ENCODE data around the gene LDLRAD4.

- TF ChIP-seq, protein P1, sequence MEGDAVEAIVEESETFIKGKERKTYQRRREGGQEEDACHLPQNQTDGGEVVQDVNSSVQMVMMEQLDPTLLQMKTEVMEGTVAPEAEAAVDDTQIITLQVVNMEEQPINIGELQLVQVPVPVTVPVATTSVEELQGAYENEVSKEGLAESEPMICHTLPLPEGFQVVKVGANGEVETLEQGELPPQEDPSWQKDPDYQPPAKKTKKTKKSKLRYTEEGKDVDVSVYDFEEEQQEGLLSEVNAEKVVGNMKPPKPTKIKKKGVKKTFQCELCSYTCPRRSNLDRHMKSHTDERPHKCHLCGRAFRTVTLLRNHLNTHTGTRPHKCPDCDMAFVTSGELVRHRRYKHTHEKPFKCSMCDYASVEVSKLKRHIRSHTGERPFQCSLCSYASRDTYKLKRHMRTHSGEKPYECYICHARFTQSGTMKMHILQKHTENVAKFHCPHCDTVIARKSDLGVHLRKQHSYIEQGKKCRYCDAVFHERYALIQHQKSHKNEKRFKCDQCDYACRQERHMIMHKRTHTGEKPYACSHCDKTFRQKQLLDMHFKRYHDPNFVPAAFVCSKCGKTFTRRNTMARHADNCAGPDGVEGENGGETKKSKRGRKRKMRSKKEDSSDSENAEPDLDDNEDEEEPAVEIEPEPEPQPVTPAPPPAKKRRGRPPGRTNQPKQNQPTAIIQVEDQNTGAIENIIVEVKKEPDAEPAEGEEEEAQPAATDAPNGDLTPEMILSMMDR (conservative IDR thresholded peaks at IDR 0.05), result no peak
- TF ChIP-seq ZFX (IDR thresholded peaks at IDR 0.05), result no peak
These were observed 311.7 kb downstream of the LDLRAD4 start for GRCh38 chr18:13530033-13530878.
